GM21717 (cell line): Measurements from ENCODE around the gene ALPK3.
A peak's percentile ranks its signal among the peaks of the same experiment; 100 is the strongest.

Source experiments
- ATAC-seq: cut with Tn5 transposase; IDR thresholded peaks from one replicate; pipeline ENCODE4 v1.9.1; 2021; ENCODE audit warnings: mild to moderate bottlenecking, moderate library complexity; ENCODE audit not compliant: unreplicated experiment

Gene ALPK3

GRCh38 chr15:84914351-84914750 lies 97.2 kb downstream of the ALPK3 start:
- ATAC-seq: no peak

GRCh38 chr15:84914909-84915605 lies 97.9 kb downstream of the ALPK3 start:
- peak; percentile 94 for ATAC-seq

- ATAC-seq: no peak
These were observed 98.4 kb downstream of the ALPK3 start for GRCh38 chr15:84915606-84915958.

GRCh38 chr15:84917452-84917851 lies 100.3 kb downstream of the ALPK3 start:
- no peak for ATAC-seq

GRCh38 chr15:84919106-84919667 lies 102.0 kb downstream of the ALPK3 start:
- ATAC-seq: no peak

GRCh38 chr15:84921121-84921520 lies 104.0 kb downstream of the ALPK3 start:
- no peak for ATAC-seq

- no peak for ATAC-seq
These were observed 105.4 kb downstream of the ALPK3 start for GRCh38 chr15:84922530-84922929.
